ENCODE measurements around the gene TLCD3A.

TLCD3A gene

GRCh38 chr17:705863-706262, 26.5 kb upstream of the TLCD3A start:
- DNase-seq (ENCODE audit: low read depth in 2 of 2) = no peak

- DNase-seq (ENCODE audit: low read depth in 2 of 2) = no peak
Observed at GRCh38 chr17:708132-708531, 24.3 kb upstream of the TLCD3A start.

- no peak for DNase-seq (ENCODE audit: low read depth in 2 of 2)
Observed at GRCh38 chr17:718075-718474, 14.3 kb upstream of the TLCD3A start.

- DNase-seq (ENCODE audit: low read depth in 2 of 2) = no peak
Observed at GRCh38 chr17:720706-721539, 11.5 kb upstream of the TLCD3A start.

GRCh38 chr17:721540-721937, 10.9 kb upstream of the TLCD3A start:
- DNase-seq (ENCODE audit: low read depth in 2 of 2) = no peak

- DNase-seq (ENCODE audit: low read depth in 2 of 2) = no peak
Observed at GRCh38 chr17:725084-725483, 7.3 kb upstream of the TLCD3A start.

- DNase-seq (ENCODE audit: low read depth in 2 of 2) = no peak
Observed at GRCh38 chr17:725746-726145, 6.7 kb upstream of the TLCD3A start.

GRCh38 chr17:726271-726919, 6.0 kb upstream of the TLCD3A start:
- DNase-seq (ENCODE audit: low read depth in 2 of 2) = no peak

- no peak for DNase-seq (ENCODE audit: low read depth in 2 of 2)
Observed at GRCh38 chr17:728911-729310, 3.5 kb upstream of the TLCD3A start.

- no peak for DNase-seq (ENCODE audit: low read depth in 2 of 2)
Observed at GRCh38 chr17:731644-732066, 741 bp upstream of the TLCD3A start.

- DNase-seq (ENCODE audit: low read depth in 2 of 2) = peak; percentile 20 to 36
Observed at GRCh38 chr17:732902-733720, 715 bp downstream of the TLCD3A start.

GRCh38 chr17:733743-734142, 1.3 kb downstream of the TLCD3A start:
- no peak for DNase-seq (ENCODE audit: low read depth in 2 of 2)

GRCh38 chr17:737561-738113, 5.2 kb downstream of the TLCD3A start:
- no peak for DNase-seq (ENCODE audit: low read depth in 2 of 2)

- DNase-seq (ENCODE audit: low read depth in 2 of 2) = no peak
Observed at GRCh38 chr17:740240-741017, 8.0 kb downstream of the TLCD3A start.

GRCh38 chr17:742147-742793, 9.9 kb downstream of the TLCD3A start:
- DNase-seq (ENCODE audit: low read depth in 2 of 2) = no peak

- no peak for DNase-seq (ENCODE audit: low read depth in 2 of 2)
Observed at GRCh38 chr17:743139-743538, 10.7 kb downstream of the TLCD3A start.

GRCh38 chr17:744937-745336, 12.5 kb downstream of the TLCD3A start:
- no peak for DNase-seq (ENCODE audit: low read depth in 2 of 2)

- DNase-seq (ENCODE audit: low read depth in 2 of 2) = no peak
Observed at GRCh38 chr17:745406-745805, 13.0 kb downstream of the TLCD3A start.

GRCh38 chr17:746181-746580, 13.8 kb downstream of the TLCD3A start:
- no peak for DNase-seq (ENCODE audit: low read depth in 2 of 2)

GRCh38 chr17:746783-747629, 14.6 kb downstream of the TLCD3A start:
- no peak for DNase-seq (ENCODE audit: low read depth in 2 of 2)

Data from stimulated activated CD4-positive, alpha-beta T cell treated with anti-CD3 and anti-CD28 coated beads, Interleukin-1b, Interleukin-23, amount 100 ng/mL, for 4 hours (primary cell).